Measurements from ENCODE around the gene CEP112.
"Not testable (repeated sequence)": the region's sequence is repeated elsewhere in the genome, so short reads cannot be mapped to it uniquely, and the experiment has no call there.

The CEP112 gene

GRCh38 chr17:66175892-66176291, 16.0 kb downstream of the CEP112 start:
- no peak overlapping the region for H3K9ac ChIP-seq (ENCODE audit: low read depth, low read length)
- H3K4me3 ChIP-seq (ENCODE audit: low read length), result no peak overlapping the region

GRCh38 chr17:66172691-66173223, 19.2 kb downstream of the CEP112 start:
- H3K27me3 ChIP-seq (ENCODE audit: control insufficient read depth, insufficient read depth, low read length), result no peaks in the 10 kb centered on the region
- no peaks in the 10 kb centered on the region for H3K36me3 ChIP-seq (ENCODE audit: insufficient read depth, low read length)
- H3K9me3 ChIP-seq (replicated peaks; ENCODE audit: low read length), result no peaks in the 10 kb centered on the region
- no peak overlapping the region for H3K4me2 ChIP-seq (ENCODE audit: low read length)
- H3K4me3 ChIP-seq (ENCODE audit: low read length), result no peak overlapping the region
- H3K9ac ChIP-seq (ENCODE audit: low read depth, low read length), result no peak overlapping the region
- no peaks in the 10 kb centered on the region for H3K4me1 ChIP-seq (ENCODE audit: control insufficient read depth, insufficient read depth, low read length)

More at GRCh38 chr17:66175892-66176291, 16.0 kb downstream of the CEP112 start:
- Histone ChIP-seq H3K27me3 (ENCODE audit: control insufficient read depth, insufficient read depth, low read length) (no peaks in the 10 kb centered on the region), H3K4me2 (ENCODE audit: low read length) (no peak overlapping the region), H3K36me3 (ENCODE audit: insufficient read depth, low read length) (peaks cover 11% of the 10 kb centered on the region), H3K4me1 (ENCODE audit: control insufficient read depth, insufficient read depth, low read length) (no peaks in the 10 kb centered on the region), H3K9me3 (replicated peaks; ENCODE audit: low read length) (no peaks in the 10 kb centered on the region)

DNA sequence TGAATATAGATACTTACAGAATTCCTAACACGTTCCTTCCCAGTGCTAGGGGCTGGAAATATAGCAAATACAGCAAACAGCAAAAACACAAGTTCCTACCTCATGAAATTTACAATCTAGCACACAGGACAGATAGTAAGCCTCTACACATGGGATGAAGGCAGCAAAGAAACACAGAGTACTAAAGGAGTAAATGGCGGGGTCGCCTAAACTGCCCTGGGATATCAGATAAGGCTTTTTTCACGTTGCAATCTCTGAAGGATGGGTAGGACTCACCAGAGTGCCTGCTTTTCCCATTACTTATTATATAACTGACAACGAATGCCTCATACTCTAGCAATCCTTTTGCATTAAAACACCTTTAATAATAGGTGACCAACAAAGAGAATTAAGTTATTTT, 19.8 kb downstream of the CEP112 start:
- H3K36me3 ChIP-seq (ENCODE audit: insufficient read depth, low read length), result no peaks in the 10 kb centered on the region
- H3K4me1 ChIP-seq (ENCODE audit: control insufficient read depth, insufficient read depth, low read length), result no peaks in the 10 kb centered on the region
- no peaks in the 10 kb centered on the region for H3K9me3 ChIP-seq (replicated peaks; ENCODE audit: low read length)
- H3K27me3 ChIP-seq (ENCODE audit: control insufficient read depth, insufficient read depth, low read length), result no peaks in the 10 kb centered on the region
- no peak overlapping the region for H3K9ac ChIP-seq (ENCODE audit: low read depth, low read length)
- H3K4me3 ChIP-seq (ENCODE audit: low read length), result no peak overlapping the region
- H3K4me2 ChIP-seq (ENCODE audit: low read length), result no peak overlapping the region

- H3K4me1 ChIP-seq (ENCODE audit: control insufficient read depth, insufficient read depth, low read length), result no peaks in the 10 kb centered on the region
- no peak overlapping the region for H3K4me2 ChIP-seq (ENCODE audit: low read length)
- no peak overlapping the region for H3K4me3 ChIP-seq (ENCODE audit: low read length)
- H3K36me3 ChIP-seq (ENCODE audit: insufficient read depth, low read length), result no peaks in the 10 kb centered on the region
- H3K9me3 ChIP-seq (replicated peaks; ENCODE audit: low read length), result no peaks in the 10 kb centered on the region
- H3K27me3 ChIP-seq (ENCODE audit: control insufficient read depth, insufficient read depth, low read length), result no peaks in the 10 kb centered on the region
- H3K9ac ChIP-seq (ENCODE audit: low read depth, low read length), result no peak overlapping the region
These were observed 20.2 kb downstream of the CEP112 start for GRCh38 chr17:66171692-66172091.

DNA sequence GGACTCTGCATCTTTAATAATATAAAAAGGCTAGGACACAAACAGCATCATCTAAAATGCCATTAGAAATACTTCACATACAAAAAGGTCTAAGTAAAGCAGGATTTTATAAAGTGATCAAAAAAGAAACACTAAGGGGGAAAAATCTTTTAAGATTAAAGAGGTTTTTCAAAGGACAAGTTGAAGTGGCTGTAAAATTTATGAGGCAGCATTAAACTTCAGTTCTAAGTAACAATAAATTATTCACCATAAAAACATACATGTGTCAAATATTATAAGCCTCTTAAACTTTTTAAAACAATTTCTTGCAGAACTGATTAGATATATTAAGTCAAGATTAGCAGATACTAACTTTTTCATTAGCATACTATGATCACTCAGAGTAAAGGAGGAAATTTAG, 20.8 kb downstream of the CEP112 start:
- no peaks in the 10 kb centered on the region for H3K9me3 ChIP-seq (replicated peaks; ENCODE audit: low read length)
- no peak overlapping the region for H3K4me2 ChIP-seq (ENCODE audit: low read length)
- no peaks in the 10 kb centered on the region for H3K36me3 ChIP-seq (ENCODE audit: insufficient read depth, low read length)
- H3K4me1 ChIP-seq (ENCODE audit: control insufficient read depth, insufficient read depth, low read length), result no peaks in the 10 kb centered on the region
- H3K9ac ChIP-seq (ENCODE audit: low read depth, low read length), result no peak overlapping the region
- H3K4me3 ChIP-seq (ENCODE audit: low read length), result no peak overlapping the region
- no peaks in the 10 kb centered on the region for H3K27me3 ChIP-seq (ENCODE audit: control insufficient read depth, insufficient read depth, low read length)

DNA sequence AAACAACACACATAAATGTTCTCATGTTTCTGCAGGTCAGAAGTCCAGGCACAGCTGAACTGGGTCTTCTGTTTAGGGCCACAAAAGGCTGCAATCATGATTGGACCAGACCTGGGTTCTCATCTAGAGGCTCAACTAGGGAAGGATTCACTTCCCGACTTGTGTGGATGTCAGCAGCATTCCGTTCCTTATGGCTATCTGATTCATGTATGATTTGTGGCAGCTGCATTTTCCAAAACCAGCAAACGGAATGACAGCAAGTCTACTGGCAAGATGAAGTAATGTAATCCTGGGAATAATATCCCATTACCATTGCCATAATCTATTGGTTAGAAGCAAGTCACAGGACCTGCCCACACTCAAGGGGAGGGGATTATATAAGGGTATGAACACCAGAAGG, 22.1 kb downstream of the CEP112 start:
- Histone ChIP-seq H3K9ac (ENCODE audit: low read depth, low read length) (no peak overlapping the region), H3K4me3 (ENCODE audit: low read length) (no peak overlapping the region), H3K9me3 (replicated peaks; ENCODE audit: low read length) (no peaks in the 10 kb centered on the region), H3K36me3 (ENCODE audit: insufficient read depth, low read length) (no peaks in the 10 kb centered on the region), H3K4me1 (ENCODE audit: control insufficient read depth, insufficient read depth, low read length) (no peaks in the 10 kb centered on the region), H3K4me2 (ENCODE audit: low read length) (no peak overlapping the region), H3K27me3 (ENCODE audit: control insufficient read depth, insufficient read depth, low read length) (no peaks in the 10 kb centered on the region)

DNA sequence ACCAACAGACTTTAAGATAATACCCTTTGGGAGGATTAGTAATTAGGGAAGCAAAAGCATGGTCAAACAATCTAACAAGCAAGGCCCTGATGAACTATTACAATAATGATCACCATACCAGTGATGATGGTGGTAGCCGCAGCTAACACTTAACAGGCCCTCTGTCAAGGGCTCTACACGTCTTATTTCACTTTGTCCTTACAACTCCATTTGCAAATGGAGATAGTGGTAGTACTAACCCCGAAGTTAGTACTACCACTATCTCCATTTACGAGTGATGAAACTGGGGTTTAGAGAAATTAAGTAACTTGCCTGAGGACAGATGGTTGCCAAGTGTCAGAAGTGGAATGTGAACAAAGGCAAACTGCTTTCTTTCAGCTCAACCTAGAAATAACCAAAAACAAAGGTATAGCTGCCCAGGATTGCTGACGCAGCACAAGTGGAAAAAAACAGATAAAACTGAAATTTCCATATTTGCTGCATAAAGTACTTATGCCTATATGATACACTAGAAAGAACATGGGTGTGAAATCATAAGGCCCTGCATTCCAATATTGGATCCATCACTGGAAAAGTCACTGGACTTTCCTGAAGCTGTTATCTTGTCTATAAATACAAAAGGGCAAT, 24.6 kb downstream of the CEP112 start:
- Histone ChIP-seq H3K9ac (ENCODE audit: low read depth, low read length) (no peak overlapping the region), H3K9me3 (replicated peaks; ENCODE audit: low read length) (no peaks in the 10 kb centered on the region), H3K4me2 (ENCODE audit: low read length) (no peak overlapping the region), H3K36me3 (ENCODE audit: insufficient read depth, low read length) (no peaks in the 10 kb centered on the region), H3K4me1 (ENCODE audit: control insufficient read depth, insufficient read depth, low read length) (no peaks in the 10 kb centered on the region), H3K27me3 (ENCODE audit: control insufficient read depth, insufficient read depth, low read length) (no peaks in the 10 kb centered on the region), H3K4me3 (ENCODE audit: low read length) (no peak overlapping the region)

GRCh38 chr17:66165537-66166123, 26.3 kb downstream of the CEP112 start:
- H3K4me3 ChIP-seq (ENCODE audit: low read length), result no peak overlapping the region
- no peaks in the 10 kb centered on the region for H3K4me1 ChIP-seq (ENCODE audit: control insufficient read depth, insufficient read depth, low read length)
- H3K4me2 ChIP-seq (ENCODE audit: low read length), result no peak overlapping the region
- H3K9me3 ChIP-seq (replicated peaks; ENCODE audit: low read length), result no peaks in the 10 kb centered on the region
- H3K27me3 ChIP-seq (ENCODE audit: control insufficient read depth, insufficient read depth, low read length), result no peaks in the 10 kb centered on the region
- H3K36me3 ChIP-seq (ENCODE audit: insufficient read depth, low read length), result no peaks in the 10 kb centered on the region
- no peak overlapping the region for H3K9ac ChIP-seq (ENCODE audit: low read depth, low read length)

DNA sequence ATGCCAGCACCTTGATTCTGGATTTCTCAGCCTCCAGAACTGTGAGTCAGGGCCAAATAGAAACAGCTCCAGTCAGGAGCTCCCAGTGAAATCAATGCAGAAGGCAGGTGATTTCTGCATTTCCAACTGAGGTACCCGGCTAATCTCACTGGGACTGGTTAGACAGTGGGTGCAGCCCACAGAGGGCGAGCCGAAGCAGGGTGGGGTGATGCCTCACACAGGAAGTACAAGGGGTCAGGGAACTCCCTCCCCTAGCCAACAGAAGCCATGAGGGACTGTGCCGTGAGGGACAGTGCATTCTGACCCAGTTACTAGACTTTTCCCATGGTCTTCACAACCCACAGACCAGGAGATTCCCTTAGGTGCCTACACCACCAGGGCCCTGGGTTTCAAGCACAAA, 36.9 kb downstream of the CEP112 start:
- not testable (repeated sequence) for H3K9me3 ChIP-seq (replicated peaks; ENCODE audit: low read length); H3K4me3 ChIP-seq (ENCODE audit: low read length); H3K4me2 ChIP-seq (ENCODE audit: low read length); H3K27me3 ChIP-seq (ENCODE audit: control insufficient read depth, insufficient read depth, low read length); H3K36me3 ChIP-seq (ENCODE audit: insufficient read depth, low read length); H3K9ac ChIP-seq (ENCODE audit: low read depth, low read length); H3K4me1 ChIP-seq (ENCODE audit: control insufficient read depth, insufficient read depth, low read length)

DNA sequence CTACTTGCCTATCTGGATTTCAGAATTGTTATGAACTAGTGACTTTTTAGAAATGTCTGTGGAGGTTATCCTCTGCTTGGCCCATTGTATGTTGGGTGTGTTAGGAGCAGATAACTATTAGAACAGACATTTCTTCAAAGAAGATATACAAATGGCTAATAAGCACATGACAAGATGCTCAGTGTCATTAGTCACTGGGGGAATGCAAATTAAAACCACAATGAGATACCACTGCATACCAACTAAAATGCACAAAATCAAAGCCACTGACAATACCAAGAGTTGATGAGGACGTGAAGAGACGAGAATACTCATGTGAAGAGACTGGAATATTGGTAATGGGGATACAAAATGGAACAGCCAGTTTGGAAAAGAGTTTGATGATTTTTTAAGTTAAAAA, 39.2 kb downstream of the CEP112 start:
- Histone ChIP-seq H3K36me3 (ENCODE audit: insufficient read depth, low read length) (peaks cover 3% of the 10 kb centered on the region), H3K4me1 (ENCODE audit: control insufficient read depth, insufficient read depth, low read length) (no peaks in the 10 kb centered on the region), H3K27me3 (ENCODE audit: control insufficient read depth, insufficient read depth, low read length) (no peaks in the 10 kb centered on the region), H3K4me3 (ENCODE audit: low read length) (no peak overlapping the region), H3K4me2 (ENCODE audit: low read length) (no peak overlapping the region), H3K9me3 (replicated peaks; ENCODE audit: low read length) (no peaks in the 10 kb centered on the region), H3K9ac (ENCODE audit: low read depth, low read length) (no peak overlapping the region)

DNA sequence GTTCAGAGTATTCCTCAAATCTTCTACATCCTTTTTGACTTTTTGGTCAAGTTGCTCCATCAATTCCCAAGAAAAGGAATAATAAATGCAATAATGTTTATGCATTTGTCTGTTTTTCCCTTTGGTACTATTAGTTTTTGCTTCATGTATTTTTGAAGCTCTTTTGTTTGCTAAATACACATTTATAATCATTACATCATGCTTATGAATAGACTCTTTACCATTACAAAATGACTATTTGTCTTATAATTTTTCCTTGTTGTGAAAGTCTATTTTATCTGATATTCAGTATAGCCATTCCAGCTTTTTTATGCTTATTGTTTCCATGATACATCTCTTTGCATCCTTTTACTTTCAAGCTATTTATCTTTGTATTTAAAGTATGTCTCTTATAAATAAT, 41.2 kb downstream of the CEP112 start:
- H3K4me3 ChIP-seq (ENCODE audit: low read length), result no peak overlapping the region
- peaks cover 3% of the 10 kb centered on the region for H3K36me3 ChIP-seq (ENCODE audit: insufficient read depth, low read length)
- H3K27me3 ChIP-seq (ENCODE audit: control insufficient read depth, insufficient read depth, low read length), result no peaks in the 10 kb centered on the region
- H3K9ac ChIP-seq (ENCODE audit: low read depth, low read length), result no peak overlapping the region
- H3K9me3 ChIP-seq (replicated peaks; ENCODE audit: low read length), result no peaks in the 10 kb centered on the region
- H3K4me2 ChIP-seq (ENCODE audit: low read length), result no peak overlapping the region
- no peaks in the 10 kb centered on the region for H3K4me1 ChIP-seq (ENCODE audit: control insufficient read depth, insufficient read depth, low read length)

DNA sequence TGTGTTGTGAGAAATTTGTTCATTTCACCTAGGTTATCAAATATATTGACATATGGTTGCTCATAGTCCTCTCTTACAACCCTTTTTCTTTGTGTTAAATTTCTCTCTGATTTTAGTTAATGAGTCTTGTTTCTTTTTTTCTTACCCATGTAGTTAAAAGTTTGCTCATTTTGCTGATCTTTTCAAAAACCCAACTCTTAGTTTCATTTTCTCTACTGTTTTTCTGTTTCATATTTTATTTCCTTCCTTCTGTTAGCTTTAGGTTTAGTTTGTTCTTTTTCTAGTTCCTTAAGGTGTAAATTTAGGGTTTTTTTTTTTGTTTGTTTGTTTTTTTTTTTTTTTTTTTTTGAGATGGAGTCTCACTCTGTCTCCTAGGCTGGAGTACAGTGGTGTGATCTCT, 42.4 kb downstream of the CEP112 start:
- Histone ChIP-seq H3K9me3 (replicated peaks; ENCODE audit: low read length) (no peaks in the 10 kb centered on the region), H3K27me3 (ENCODE audit: control insufficient read depth, insufficient read depth, low read length) (no peaks in the 10 kb centered on the region), H3K36me3 (ENCODE audit: insufficient read depth, low read length) (peaks cover 3% of the 10 kb centered on the region), H3K4me3 (ENCODE audit: low read length) (no peak overlapping the region), H3K4me2 (ENCODE audit: low read length) (no peak overlapping the region), H3K4me1 (ENCODE audit: control insufficient read depth, insufficient read depth, low read length) (no peaks in the 10 kb centered on the region), H3K9ac (ENCODE audit: low read depth, low read length) (no peak overlapping the region)
